Activated T-cell treated with anti-CD3 and anti-CD28 coated beads, Interleukin-2, amount 50 U/mL, for 1 hour (primary cell): ENCODE results near the gene SCN2A.

Source experiments
- DNase-seq: peaks from one replicate; pipeline ENCODE4 v3.0.0-alpha.2; 2020

The SCN2A gene

GRCh38 chr2:165427686-165428085, 188.5 kb downstream of the SCN2A start:
- no peak for DNase-seq

DNA sequence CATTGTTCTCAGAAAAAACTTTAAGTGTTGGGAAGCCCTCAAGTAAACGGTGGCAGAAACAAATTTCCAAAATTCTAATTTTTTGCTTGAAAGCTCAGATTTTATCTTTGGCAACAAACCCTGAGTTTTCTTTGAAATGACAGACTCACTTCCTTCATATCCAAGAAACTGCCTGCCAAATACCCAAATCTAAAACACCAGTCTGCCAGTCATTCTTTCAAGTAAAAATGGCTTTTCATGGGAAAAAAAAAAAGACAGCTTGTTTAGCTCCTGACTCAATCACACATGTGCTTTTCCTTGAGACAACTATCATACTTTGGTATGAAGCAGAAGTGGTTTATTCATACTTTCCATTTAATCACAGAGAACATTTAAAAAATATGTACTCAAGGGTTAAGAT, 189.7 kb downstream of the SCN2A start:
- DNase-seq, result no peak

DNA sequence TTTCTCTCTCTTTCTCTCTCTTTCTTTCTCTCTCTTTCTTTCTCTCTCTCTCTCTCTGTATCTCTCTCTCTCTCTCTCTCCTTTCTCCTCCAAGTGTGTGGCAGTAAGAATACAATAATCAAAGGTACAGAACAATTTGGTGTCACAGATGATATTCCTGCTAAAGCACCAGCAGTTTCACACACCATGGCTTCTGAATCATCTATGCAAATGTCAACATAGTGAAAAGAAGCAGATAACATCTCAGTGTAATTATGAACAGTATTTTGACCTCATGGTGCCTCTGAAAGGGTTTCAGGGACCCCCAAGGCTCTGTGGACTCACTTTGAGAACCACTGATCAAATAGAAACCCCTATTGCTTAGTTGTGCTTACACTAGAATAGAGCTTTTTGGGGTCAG, 191.8 kb downstream of the SCN2A start:
- DNase-seq, result no peak

- DNase-seq, result no peak
Measured at GRCh38 chr2:165432234-165432966, 193.2 kb downstream of the SCN2A start.

- no peak for DNase-seq
Measured at GRCh38 chr2:165434865-165435496, 195.8 kb downstream of the SCN2A start.

DNA sequence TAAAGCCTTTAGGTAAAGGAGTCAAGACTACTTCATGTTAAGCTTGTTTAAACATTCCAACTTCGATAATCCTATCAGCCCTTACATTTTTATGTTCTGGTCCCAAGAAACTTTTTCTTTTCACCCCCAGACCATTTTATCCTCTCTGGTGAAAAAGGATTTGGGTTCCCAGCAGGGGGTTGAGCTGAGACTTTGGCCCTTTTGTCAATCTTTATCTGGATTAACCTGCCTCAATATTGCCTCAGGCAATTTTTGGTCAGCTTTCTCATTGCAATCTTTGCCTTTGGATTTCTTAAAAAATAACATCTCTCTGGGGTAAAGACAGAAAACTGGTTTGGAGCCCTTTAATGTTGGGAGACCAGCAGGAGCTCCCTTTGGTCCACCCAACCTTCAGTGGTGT, 196.4 kb downstream of the SCN2A start:
- no peak for DNase-seq

- DNase-seq, result no peak
Measured at GRCh38 chr2:165436559-165436958, 197.3 kb downstream of the SCN2A start.

DNA sequence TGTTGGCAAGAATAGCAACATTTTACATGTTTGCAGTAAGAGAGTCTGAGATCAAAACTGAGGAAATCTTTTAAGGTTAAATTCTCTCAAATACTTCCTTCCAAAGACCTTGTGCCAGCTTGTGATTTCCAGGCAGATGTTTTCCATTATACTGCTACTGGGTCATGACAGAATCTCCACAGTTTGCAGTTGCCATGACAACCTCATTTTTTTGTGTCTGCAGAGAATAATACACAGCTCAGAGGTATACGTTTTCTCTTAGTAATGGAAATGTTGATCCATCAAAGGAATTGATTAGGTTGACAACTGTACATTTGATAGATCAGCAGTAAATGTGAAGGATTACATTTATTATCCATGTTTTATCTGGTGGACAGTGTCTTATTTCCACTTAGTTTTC, 201.2 kb downstream of the SCN2A start:
- no peak for DNase-seq
